Activated CD8-positive, alpha-beta memory T cell treated with anti-CD3 and anti-CD28 coated beads for 1 hour (primary cell): ENCODE results near the gene TP53INP2.
A peak's percentile ranks its signal among the peaks of the same experiment; 100 is the strongest.
"Not testable (repeated sequence)": the region's sequence is repeated elsewhere in the genome, so short reads cannot be mapped to it uniquely, and the experiment has no call there.

Source experiments
- DNase-seq, 2 donors: peaks; one replicate each; pipeline ENCODE4 v3.0.0-alpha.2; 2020; ENCODE audit warnings: low read depth in 1 of 2; ENCODE audit errors: extremely low read depth in 1 of 2

The TP53INP2 gene

GRCh38 chr20:34705397-34706301 lies 1.5 kb downstream of the TP53INP2 start:
- no peak for DNase-seq

GRCh38 chr20:34706302-34706875 lies 2.2 kb downstream of the TP53INP2 start:
- no peak for DNase-seq

- DNase-seq: no peak
These were observed 3.0 kb downstream of the TP53INP2 start for GRCh38 chr20:34706912-34707784.

GRCh38 chr20:34708621-34709043 lies 4.5 kb downstream of the TP53INP2 start:
- DNase-seq: peak in 1 of 2 donors; percentile 39

- DNase-seq: peak; percentile 52 to 68
These were observed 5.1 kb downstream of the TP53INP2 start for GRCh38 chr20:34709044-34709830.

GRCh38 chr20:34709831-34710567 lies 5.9 kb downstream of the TP53INP2 start:
- peak in 1 of 2 donors; percentile 53 for DNase-seq

- no peak for DNase-seq
These were observed 6.4 kb downstream of the TP53INP2 start for GRCh38 chr20:34710568-34710839.

- no peak for DNase-seq
These were observed 6.9 kb downstream of the TP53INP2 start for GRCh38 chr20:34710861-34711574.

- DNase-seq: no peak
These were observed 7.8 kb downstream of the TP53INP2 start for GRCh38 chr20:34711813-34712430.

GRCh38 chr20:34712525-34713192 lies 8.5 kb downstream of the TP53INP2 start:
- DNase-seq: no peak

- no peak for DNase-seq
These were observed 9.2 kb downstream of the TP53INP2 start for GRCh38 chr20:34713194-34713943.

GRCh38 chr20:34713944-34714515 lies 9.9 kb downstream of the TP53INP2 start:
- not testable (repeated sequence) for DNase-seq

- DNase-seq: no peak
These were observed 11.2 kb downstream of the TP53INP2 start for GRCh38 chr20:34715384-34715783.

GRCh38 chr20:34716921-34717229 lies 12.7 kb downstream of the TP53INP2 start:
- no peak for DNase-seq

- DNase-seq: no peak
These were observed 13.3 kb downstream of the TP53INP2 start for GRCh38 chr20:34717230-34718095.

- not testable (repeated sequence) for DNase-seq
These were observed 15.3 kb downstream of the TP53INP2 start for GRCh38 chr20:34719242-34720017.
